Body of pancreas (tissue), 4 donors: Measurements from ENCODE around the gene RHBDF2.

Experiments used
- POLR2A ChIP-seq, 3 donors: fragments of 450-650 bp; IDR thresholded peaks; one replicate each; pipeline ENCODE4 v1.6.1; 2016; ENCODE audit warnings: antibody characterized with exemption in 3 of 3, mild to moderate bottlenecking in 2 of 3
- TF ChIP-seq, protein P1 (sequence below), 7 experiments: fragments of 450-650 bp in 4 of 7; fragments of 200-600 bp in 3 of 7; sonication (generic) in 3 of 7; IDR thresholded peaks; one replicate each; pipeline ENCODE4 v1.5.1; 2016 to 2019; ENCODE audit warnings: antibody characterized with exemption in 7 of 7

DNA sequence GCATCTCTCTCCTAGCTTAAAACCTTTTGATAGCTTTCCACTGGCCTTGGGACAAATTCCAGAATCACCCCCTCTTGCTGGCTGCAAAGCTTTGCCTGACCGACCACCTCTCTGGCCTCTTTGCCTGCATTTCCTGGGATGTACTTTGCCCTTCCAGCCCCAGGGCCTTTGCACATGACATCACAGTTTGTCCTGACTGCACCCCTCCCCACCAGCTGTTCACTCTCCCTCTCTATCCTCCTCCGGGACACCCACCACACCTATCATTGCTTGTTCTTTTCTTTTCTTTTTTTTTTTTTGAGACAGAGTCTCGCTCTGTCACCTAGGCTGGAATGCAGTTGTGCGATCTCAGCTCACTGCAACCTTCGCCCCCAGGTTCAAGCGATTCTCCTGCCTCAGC, 25.9 kb downstream of the RHBDF2 start:
- TF ChIP-seq, protein P1, sequence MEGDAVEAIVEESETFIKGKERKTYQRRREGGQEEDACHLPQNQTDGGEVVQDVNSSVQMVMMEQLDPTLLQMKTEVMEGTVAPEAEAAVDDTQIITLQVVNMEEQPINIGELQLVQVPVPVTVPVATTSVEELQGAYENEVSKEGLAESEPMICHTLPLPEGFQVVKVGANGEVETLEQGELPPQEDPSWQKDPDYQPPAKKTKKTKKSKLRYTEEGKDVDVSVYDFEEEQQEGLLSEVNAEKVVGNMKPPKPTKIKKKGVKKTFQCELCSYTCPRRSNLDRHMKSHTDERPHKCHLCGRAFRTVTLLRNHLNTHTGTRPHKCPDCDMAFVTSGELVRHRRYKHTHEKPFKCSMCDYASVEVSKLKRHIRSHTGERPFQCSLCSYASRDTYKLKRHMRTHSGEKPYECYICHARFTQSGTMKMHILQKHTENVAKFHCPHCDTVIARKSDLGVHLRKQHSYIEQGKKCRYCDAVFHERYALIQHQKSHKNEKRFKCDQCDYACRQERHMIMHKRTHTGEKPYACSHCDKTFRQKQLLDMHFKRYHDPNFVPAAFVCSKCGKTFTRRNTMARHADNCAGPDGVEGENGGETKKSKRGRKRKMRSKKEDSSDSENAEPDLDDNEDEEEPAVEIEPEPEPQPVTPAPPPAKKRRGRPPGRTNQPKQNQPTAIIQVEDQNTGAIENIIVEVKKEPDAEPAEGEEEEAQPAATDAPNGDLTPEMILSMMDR (IDR thresholded peaks at IDR 0.05): no peak
- no peak for TF ChIP-seq POLR2A (IDR thresholded peaks at IDR 0.05)
